GM12873 (cell line): ENCODE results near the gene UBAC1.

Source experiments
- TF ChIP-seq, protein P1 (sequence below): IDR thresholded peaks from 2 replicates; pipeline ENCODE4 v1.5.1; 2012; ENCODE audit warnings: low read depth, mild to moderate bottlenecking, moderate library complexity, low read length, control low read depth; ENCODE audit not compliant: insufficient read depth; ENCODE audit errors: missing control alignments

Gene UBAC1

GRCh38 chr9:135884328-135885035, 76.7 kb downstream of the UBAC1 start:
- TF ChIP-seq, protein P1, sequence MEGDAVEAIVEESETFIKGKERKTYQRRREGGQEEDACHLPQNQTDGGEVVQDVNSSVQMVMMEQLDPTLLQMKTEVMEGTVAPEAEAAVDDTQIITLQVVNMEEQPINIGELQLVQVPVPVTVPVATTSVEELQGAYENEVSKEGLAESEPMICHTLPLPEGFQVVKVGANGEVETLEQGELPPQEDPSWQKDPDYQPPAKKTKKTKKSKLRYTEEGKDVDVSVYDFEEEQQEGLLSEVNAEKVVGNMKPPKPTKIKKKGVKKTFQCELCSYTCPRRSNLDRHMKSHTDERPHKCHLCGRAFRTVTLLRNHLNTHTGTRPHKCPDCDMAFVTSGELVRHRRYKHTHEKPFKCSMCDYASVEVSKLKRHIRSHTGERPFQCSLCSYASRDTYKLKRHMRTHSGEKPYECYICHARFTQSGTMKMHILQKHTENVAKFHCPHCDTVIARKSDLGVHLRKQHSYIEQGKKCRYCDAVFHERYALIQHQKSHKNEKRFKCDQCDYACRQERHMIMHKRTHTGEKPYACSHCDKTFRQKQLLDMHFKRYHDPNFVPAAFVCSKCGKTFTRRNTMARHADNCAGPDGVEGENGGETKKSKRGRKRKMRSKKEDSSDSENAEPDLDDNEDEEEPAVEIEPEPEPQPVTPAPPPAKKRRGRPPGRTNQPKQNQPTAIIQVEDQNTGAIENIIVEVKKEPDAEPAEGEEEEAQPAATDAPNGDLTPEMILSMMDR: no peak

DNA sequence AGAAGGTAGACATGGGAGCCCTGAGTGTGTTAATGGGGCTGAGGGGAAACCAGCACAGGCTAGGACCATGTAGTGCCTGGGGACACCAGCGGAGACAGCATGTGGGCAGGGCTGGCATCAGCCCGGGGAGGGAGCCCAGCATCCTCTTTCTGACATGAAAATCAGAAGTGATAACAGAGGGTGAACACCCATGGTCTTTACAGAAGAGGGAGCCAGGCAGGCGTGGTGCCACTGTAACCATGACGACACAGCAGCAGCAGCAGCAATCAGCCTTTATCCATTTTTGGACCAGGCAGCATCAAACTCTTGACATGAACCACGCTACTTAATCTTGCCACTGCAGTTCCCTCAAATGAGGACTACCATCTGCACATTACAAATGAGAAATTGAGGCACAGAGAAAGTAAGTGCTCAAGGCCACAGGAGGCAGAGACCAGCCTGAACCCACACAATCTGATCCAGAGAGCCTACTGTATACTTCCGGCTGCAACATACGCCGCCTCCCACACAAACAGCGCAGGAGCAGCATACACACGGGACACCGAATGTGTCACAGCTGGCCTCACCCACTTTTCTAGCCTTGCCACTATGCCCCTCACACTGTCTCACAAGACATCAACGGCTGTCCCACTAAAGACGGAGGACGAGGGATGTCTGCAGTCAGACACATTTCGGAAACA, 77.6 kb downstream of the UBAC1 start:
- TF ChIP-seq, protein P1: no peak
